Neural cell (in vitro differentiated cells): ENCODE data around the gene NFIX. TPM values are rescaled to one million over a fixed set of nuclear protein-coding genes. Genes with fewer than 3 reads are reported as not detected.

ENCODE experiments used
- H2AFZ ChIP-seq: fragments of 200-600, 300-800 bp; sonication (generic), shearing (Covaris generic); 2 replicates; pipeline ENCODE4 v1.6.0; 2014; ENCODE audit warnings: low read depth, mild to moderate bottlenecking, antibody characterized with exemption, low read length, moderate library complexity
- H3F3A ChIP-seq: fragments of 200-600 bp; shearing (Covaris generic); 2 replicates; pipeline ENCODE4 v1.6.1; 2016; ENCODE audit warnings: mild to moderate bottlenecking, moderate library complexity, mixed read lengths, antibody characterized with exemption, low read length; ENCODE audit not compliant: insufficient read depth, poor library complexity, severe bottlenecking
- H3K27ac ChIP-seq: fragments of 200-600, 300-800 bp; sonication (generic), shearing (Covaris generic); 2 replicates; pipeline ENCODE4 v1.5.1; 2014; ENCODE audit warnings: mild to moderate bottlenecking, low read length, moderate library complexity
- H3K27me3 ChIP-seq: fragments of 300-800, 200-600 bp; sonication (generic), shearing (Covaris generic); 2 replicates; pipeline ENCODE4 v1.6.0; 2014; ENCODE audit warnings: mild to moderate bottlenecking, low read depth, low read length, moderate library complexity; ENCODE audit not compliant: insufficient read depth
- H3K36me3 ChIP-seq: fragments of 300-800, 200-600 bp; sonication (generic), shearing (Covaris generic); 2 replicates; pipeline ENCODE4 v1.5.1; 2014; ENCODE audit warnings: mild to moderate bottlenecking, antibody characterized with exemption, low read length, moderate library complexity; ENCODE audit not compliant: insufficient read depth
- H3K4me2 ChIP-seq: fragments of 300-800, 200-600 bp; sonication (generic), shearing (Covaris generic); 2 replicates; pipeline ENCODE4 v1.6.0; 2014; ENCODE audit warnings: mild to moderate bottlenecking, low read length
- H3K4me3 ChIP-seq: fragments of 300-800, 200-600 bp; sonication (generic), shearing (Covaris generic); 2 replicates; pipeline ENCODE4 v1.5.1; 2014; ENCODE audit warnings: mild to moderate bottlenecking, low read length, moderate library complexity
- H3K79me2 ChIP-seq: fragments of 200-600 bp; shearing (Covaris generic); replicated peaks from 2 replicates; pipeline ENCODE4 v1.6.0; 2014; ENCODE audit warnings: mild to moderate bottlenecking, low read length, moderate library complexity; ENCODE audit not compliant: insufficient read depth
- H3K9ac ChIP-seq: fragments of 300-800, 200-600 bp; sonication (generic), shearing (Covaris generic); 2 replicates; pipeline ENCODE4 v1.6.1; 2016; ENCODE audit warnings: mild to moderate bottlenecking, low read length, mixed read lengths
- H3K9me2 ChIP-seq: fragments of 200-600 bp; shearing (Covaris generic); 2 replicates; pipeline ENCODE4 v1.6.1; 2016; ENCODE audit warnings: mild to moderate bottlenecking, low read length, mixed read lengths; ENCODE audit not compliant: insufficient read depth
- H3K9me3 ChIP-seq: fragments of 200-600, 300-800 bp; sonication (generic), shearing (Covaris generic); 2 replicates; pipeline ENCODE4 v1.6.1; 2016; ENCODE audit warnings: mild to moderate bottlenecking, mixed run types, low read length, moderate library complexity, mixed read lengths
- H4K20me1 ChIP-seq: fragments of 200-600 bp; shearing (Covaris generic); 2 replicates; pipeline ENCODE4 v1.6.1; 2016; ENCODE audit warnings: mild to moderate bottlenecking, mixed run types; ENCODE audit not compliant: insufficient read depth
- CTCF ChIP-seq: fragments of 450-650 bp; IDR thresholded peaks from 2 replicates; pipeline ENCODE4 v1.5.1; 2014; ENCODE audit warnings: antibody characterized with exemption, mild to moderate bottlenecking, moderate library complexity; ENCODE audit not compliant: poor library complexity, severe bottlenecking
- EP300 ChIP-seq: fragments of 450-650 bp; conservative IDR thresholded peaks from 2 replicates; pipeline ENCODE4 v1.6.1; 2014; ENCODE audit warnings: antibody characterized with exemption, mild to moderate bottlenecking, moderate library complexity; ENCODE audit not compliant: poor library complexity, severe bottlenecking
- EZH2 ChIP-seq: fragments of 200-600, 300-800 bp; shearing (Covaris generic), sonication (generic); IDR thresholded peaks from 2 replicates; pipeline ENCODE4 v1.6.1; 2014; ENCODE audit warnings: antibody characterized with exemption, low read length, borderline replicate concordance, mild to moderate bottlenecking; ENCODE audit not compliant: insufficient read depth, poor library complexity, severe bottlenecking
- MXI1 ChIP-seq: fragments of 450-650 bp; conservative IDR thresholded peaks from 2 replicates; pipeline ENCODE4 v1.6.1; 2014; ENCODE audit warnings: antibody characterized with exemption, mild to moderate bottlenecking; ENCODE audit not compliant: poor library complexity, severe bottlenecking
- POLR2AphosphoS5 ChIP-seq: IDR thresholded peaks from 2 replicates; pipeline ENCODE4 v1.6.1; 2012
- RAD21 ChIP-seq: fragments of 450-650 bp; conservative IDR thresholded peaks from 2 replicates; pipeline ENCODE4 v1.6.1; 2014; ENCODE audit warnings: antibody characterized with exemption, mild to moderate bottlenecking, moderate library complexity
- REST ChIP-seq: IDR thresholded peaks from 2 replicates; pipeline ENCODE4 v1.6.1; 2012; ENCODE audit warnings: borderline replicate concordance
- SMC3 ChIP-seq: fragments of 450-650 bp; conservative IDR thresholded peaks from 2 replicates; pipeline ENCODE4 v1.6.1; 2014; ENCODE audit warnings: antibody characterized with exemption, mild to moderate bottlenecking, moderate library complexity; ENCODE audit not compliant: poor library complexity
- TAF1 ChIP-seq: IDR thresholded peaks from 2 replicates; pipeline ENCODE4 v1.6.1; 2012; ENCODE audit warnings: low read depth
- polyA plus RNA-seq: library from polyadenylated mRNA; depleted of rRNA; stranded (reverse); fragments of >200 nt; gene quantifications from 2 replicates; pipeline ENCODE4 v1.2.3, GENCODE V29; 2014

NFIX gene
- polyA plus RNA-seq, 1 donor from 2014 or later = not detected

- no peak overlapping the region for H3K4me2 ChIP-seq
- no peaks in the 10 kb centered on the region for H4K20me1 ChIP-seq
These were observed 6.4 kb downstream of the NFIX start for GRCh38 chr19:13001502-13002165.

More at GRCh38 chr19:13001502-13002165, 6.4 kb downstream of the NFIX start:
- peaks cover 94% of the 10 kb centered on the region for H3K27me3 ChIP-seq
- H3K9ac ChIP-seq = no peak overlapping the region
- no peaks in the 10 kb centered on the region for H3K9me3 ChIP-seq
- H3F3A ChIP-seq = no peaks in the 10 kb centered on the region
- H3K4me3 ChIP-seq = no peak overlapping the region
- H3K36me3 ChIP-seq = no peaks in the 10 kb centered on the region
- H2AFZ ChIP-seq = no peak overlapping the region
- no peaks in the 10 kb centered on the region for H3K9me2 ChIP-seq
- TF ChIP-seq CTCF (no peak), MXI1 (no peak), RAD21 (no peak), EP300 (no peak), SMC3 (no peak), POLR2AphosphoS5 (no peak), EZH2 (no peak), REST (no peak), TAF1 (no peak)
- H3K27ac ChIP-seq = no peak overlapping the region
- no peaks in the 10 kb centered on the region for H3K79me2 ChIP-seq
